IMR-90 (cell line): ENCODE data around the gene MFN2. TPM values are rescaled to one million over a fixed set of nuclear protein-coding genes. Genes with fewer than 3 reads are reported as not detected.

Source experiments
- ATAC-seq: fragments of 200-7000 bp; cut with Tn5 transposase; 2 replicates; pipeline ENCODE4 v1.9.1; 2020; ENCODE audit warnings: low read depth, mild to moderate bottlenecking, moderate library complexity
- BruUV-seq: library from RNA; stranded (reverse); fragments of 400-500 nt; replicated peaks from 2 replicates; lab custom pipeline; 2021; lab: Mats Ljungman, UMichigan
- CTCF ChIA-PET: fragments of 300-600 bp; formaldehyde crosslinking; extraction: SDS; loops from one replicate; lab custom pipeline; 2021; ENCODE audit warnings: antibody characterized with exemption; lab: Yijun Ruan, JAX
- POLR2A ChIA-PET: fragments of 300-600 bp; sonication (Branson Sonifier 250); formaldehyde crosslinking; loops from one replicate; lab custom pipeline; 2022; ENCODE audit warnings: antibody characterized with exemption; ENCODE audit not compliant: unreplicated experiment; lab: Charles Lee
- DNase-seq: peaks from one replicate; pipeline ENCODE4 v3.0.0; 2013
- H2AFZ ChIP-seq: replicated peaks from 2 replicates; pipeline ENCODE3; 2013; ENCODE audit warnings: low read length, mild to moderate bottlenecking; ENCODE audit not compliant: poor library complexity
- H2AK5ac ChIP-seq: 2 replicates; pipeline ENCODE4 v1.6.1; 2013; ENCODE audit warnings: low read depth, low read length, inconsistent platforms
- H2AK9ac ChIP-seq: replicated peaks from 2 replicates; pipeline ENCODE3; 2013; ENCODE audit warnings: mild to moderate bottlenecking, low read depth, low read length, moderate library complexity; ENCODE audit not compliant: poor library complexity
- H2BK120ac ChIP-seq: 2 replicates; pipeline ENCODE4 v1.6.1; 2013; ENCODE audit warnings: low read depth, low read length, inconsistent platforms
- H2BK15ac ChIP-seq: 3 replicates; pipeline ENCODE4 v1.6.1; 2013; ENCODE audit warnings: low read depth, low read length, inconsistent platforms
- H2BK20ac ChIP-seq: 2 replicates; pipeline ENCODE4 v1.6.1; 2013; ENCODE audit warnings: low read depth, mild to moderate bottlenecking, inconsistent platforms, low read length, moderate library complexity
- H2BK5ac ChIP-seq: 2 replicates; pipeline ENCODE4 v1.6.1; 2013; ENCODE audit warnings: mild to moderate bottlenecking, low read depth, low read length, inconsistent platforms; ENCODE audit not compliant: poor library complexity, severe bottlenecking
- H3K14ac ChIP-seq: replicated peaks from 2 replicates; pipeline ENCODE4 v1.6.1; 2013; ENCODE audit warnings: low read depth, low read length, inconsistent platforms
- H3K18ac ChIP-seq: 2 replicates; pipeline ENCODE4 v1.6.1; 2013; ENCODE audit warnings: low read depth, low read length, control low read depth
- H3K23ac ChIP-seq: 2 replicates; pipeline ENCODE4 v1.6.1; 2013; ENCODE audit warnings: low read depth, low read length, inconsistent platforms
- H3K27ac ChIP-seq: 2 replicates; pipeline ENCODE4 v1.5.1; 2013; ENCODE audit warnings: mild to moderate bottlenecking, control low read depth, low read length; ENCODE audit not compliant: insufficient read depth
- H3K27me3 ChIP-seq: 2 replicates; pipeline ENCODE4 v1.6.1; 2013; ENCODE audit warnings: low read length; ENCODE audit not compliant: control insufficient read depth, insufficient read depth
- H3K36me3 ChIP-seq: 2 replicates; pipeline ENCODE4 v1.6.1; 2013; ENCODE audit warnings: low read length, mixed read lengths; ENCODE audit not compliant: control insufficient read depth, insufficient read depth
- H3K4ac ChIP-seq: 2 replicates; pipeline ENCODE4 v1.6.1; 2013; ENCODE audit warnings: low read depth, low read length, inconsistent platforms
- H3K4me1 ChIP-seq: 2 replicates; pipeline ENCODE4 v1.6.1; 2013; ENCODE audit warnings: low read length, mixed read lengths; ENCODE audit not compliant: control insufficient read depth, insufficient read depth
- H3K4me2 ChIP-seq: 2 replicates; pipeline ENCODE4 v1.6.1; 2013; ENCODE audit warnings: low read depth, mild to moderate bottlenecking, control low read depth, low read length, moderate library complexity
- H3K4me3 ChIP-seq: 2 replicates; pipeline ENCODE4 v1.5.1; 2013; ENCODE audit warnings: low read depth, mild to moderate bottlenecking, control low read depth, low read length, moderate library complexity; ENCODE audit not compliant: insufficient read depth
- H3K56ac ChIP-seq: 2 replicates; pipeline ENCODE4 v1.6.1; 2013; ENCODE audit warnings: low read length, inconsistent platforms; ENCODE audit not compliant: insufficient read depth; ENCODE audit errors: extremely low read depth
- H3K79me1 ChIP-seq, 2 experiments: 2 replicates each; pipeline ENCODE4 v1.6.1; 2013; ENCODE audit warnings: low read length in 2 of 2, inconsistent platforms in 1 of 2, low read depth in 1 of 2
- H3K9ac ChIP-seq: 2 replicates; pipeline ENCODE4 v1.6.1; 2013; ENCODE audit warnings: low read depth, low read length, control low read depth
- H3K9me1 ChIP-seq: 2 replicates; pipeline ENCODE4 v1.6.1; 2013; ENCODE audit warnings: low read length, inconsistent platforms; ENCODE audit not compliant: insufficient read depth
- H3K9me3 ChIP-seq: 2 replicates; pipeline ENCODE4 v1.6.1; 2013; ENCODE audit warnings: low read length; ENCODE audit not compliant: control insufficient read depth, insufficient read depth
- H4K20me1 ChIP-seq: 2 replicates; pipeline ENCODE4 v1.6.1; 2013; ENCODE audit warnings: low read length, inconsistent platforms; ENCODE audit not compliant: insufficient read depth
- H4K5ac ChIP-seq: 2 replicates; pipeline ENCODE4 v1.6.1; 2013; ENCODE audit warnings: mild to moderate bottlenecking, low read depth, low read length, control low read depth
- H4K8ac ChIP-seq, 2 experiments: 2 replicates each; pipeline ENCODE4 v1.6.1; 2013; ENCODE audit warnings: low read depth in 2 of 2, low read length in 2 of 2, control low read depth in 1 of 2, inconsistent platforms in 1 of 2
- H4K91ac ChIP-seq: 2 replicates; pipeline ENCODE4 v1.6.1; 2013; ENCODE audit warnings: low read depth, low read length, inconsistent platforms; ENCODE audit not compliant: insufficient read depth
- CEBPB ChIP-seq: IDR thresholded peaks from 2 replicates; pipeline ENCODE4 v1.6.1; 2012; ENCODE audit warnings: low read depth, low read length, improper control_type of control experiment
- CTCF ChIP-seq: conservative IDR thresholded peaks from 2 replicates; pipeline ENCODE4 v1.5.1; 2012; ENCODE audit warnings: mild to moderate bottlenecking, low read depth, low read length, improper control_type of control experiment
- NFE2L2 ChIP-seq: fragments of 150-350 bp; IDR thresholded peaks from 2 replicates; pipeline ENCODE4 v1.6.1; 2016; ENCODE audit warnings: low read depth, mild to moderate bottlenecking, low read length
- RCOR1 ChIP-seq: IDR thresholded peaks from 2 replicates; pipeline ENCODE4 v1.6.1; 2012; ENCODE audit warnings: mild to moderate bottlenecking, low read length, improper control_type of control experiment; ENCODE audit not compliant: insufficient replicate concordance
- SMC3 ChIP-seq: fragments of 150-350 bp; IDR thresholded peaks from 2 replicates; pipeline ENCODE4 v1.6.1; 2016; ENCODE audit warnings: low read depth, mild to moderate bottlenecking, antibody characterized with exemption, low read length, moderate library complexity
- WGBS, 2 experiments: methylation state at CpG; one replicate each; pipeline versions ENCODE4 v1.1.5 to v1.1.7; 2013; ENCODE audit warnings: missing lambda C conversion rate in 2 of 2; ENCODE audit not compliant: insufficient read length in 1 of 2; ENCODE audit errors: extremely low coverage in 2 of 2; 5-methylcytosine and 5-hydroxymethylcytosine counted together
- dilution Hi-C: fragments of 300-500 bp; cut with HindIII; formaldehyde crosslinking; loops from one replicate; pipeline ENCODE4 v1.14.3; 2018; ENCODE audit warnings: low sequenced_read_pairs; ENCODE audit not compliant: unreplicated experiment
- in situ Hi-C: fragments of 300-500 bp; cut with MboI; formaldehyde crosslinking; loops from 3 replicates; pipeline ENCODE4 v1.14.3; 2019; ENCODE audit warnings: low sequenced_read_pairs, inconsistent platforms, mixed read lengths
- intact Hi-C: fragments of 100-400 bp; cut with micrococcal nuclease; formaldehyde crosslinking; loops from 2 replicates; pipeline ENCODE4 v1.10.0; 2022
- polyA plus RNA-seq, 3 experiments: library from polyadenylated mRNA; depleted of rRNA; stranded (reverse); fragments of >200 nt; gene quantifications; 2 replicates each; pipeline ENCODE4 v1.2.3, GENCODE V29; 2012; ENCODE audit warnings: low replicate concordance in 1 of 3
- total RNA-seq: library from RNA; depleted of rRNA; stranded (reverse); fragments of >200 nt; gene quantifications from 2 replicates; pipeline ENCODE4 v1.2.3, GENCODE V29; 2012

Gene MFN2
- total and polyA plus RNA-seq, 2 of the 4 experiments (the other 2 are of a cell fraction): 52.8 to 84.2 TPM

- Histone ChIP-seq H2BK5ac (no peak overlapping the region), H2AFZ (no peak overlapping the region), H3K4me2 (no peak overlapping the region), H3K4ac (no peak overlapping the region), H2BK20ac (no peak overlapping the region), H2AK9ac (peak overlapping the region; percentile 8), H3K27me3 (no peaks in the 10 kb centered on the region), H4K91ac (no peak overlapping the region), H4K5ac (no peak overlapping the region), H3K9me3 (no peaks in the 10 kb centered on the region), H4K8ac (no peak overlapping the region), H3K4me3 (no peak overlapping the region), H3K4me1 (peaks cover 5% of the 10 kb centered on the region), H3K36me3 (peaks cover 33% of the 10 kb centered on the region), H3K14ac (no peak overlapping the region), H3K56ac (no peak overlapping the region), H3K18ac (no peak overlapping the region), H3K23ac (no peak overlapping the region), H4K20me1 (peaks cover 21% of the 10 kb centered on the region), H3K27ac (no peak overlapping the region), H3K9ac (no peak overlapping the region), H3K9me1 (peaks cover 4% of the 10 kb centered on the region; the same call in 1 of the 2 replicates), H3K79me1 (peaks cover 50 to 52% of the 10 kb centered on the region in 2 experiments), H2BK15ac (no peak overlapping the region), H2AK5ac (no peak overlapping the region), H2BK120ac (no peak overlapping the region)
- no CpG with 5 or more reads among the region's 5 CpGs for WGBS, 2 experiments
- no TSS peak for BruUV-seq
- in situ Hi-C loops: no loop called here
- POLR2A ChIA-PET: no interaction called here
- TF ChIP-seq CTCF (no peak), CEBPB (0 out of 2 replicates have a peak, but pooled peaks have one; percentile 20), NFE2L2 (no peak), RCOR1 (no peak), SMC3 (no peak)
- dilution Hi-C loops: no loop called here
- CTCF ChIA-PET: no interaction called here
- DNase-seq (no peak), ATAC-seq (no peak)
- intact Hi-C loops: no loop called here
These were observed 3.9 kb downstream of the MFN2 start for GRCh38 chr1:11984121-11984520.
